Gastrocnemius medialis (tissue), 4 donors: Measurements from ENCODE around the gene ZBTB1. TPM values are rescaled to one million over a fixed set of nuclear protein-coding genes. Genes with fewer than 3 reads are reported as not detected.
"Not testable (repeated sequence)": the region's sequence is repeated elsewhere in the genome, so short reads cannot be mapped to it uniquely, and the experiment has no call there.

Source experiments
- ATAC-seq, 2 donors: fragments of 150-250 bp; one replicate each; pipeline ENCODE4 v1.9.1; 2016
- DNase-seq, 2 donors: peaks; one replicate each; pipeline ENCODE4 v3.0.0-alpha.2; 2019
- H3K27ac ChIP-seq, 4 donors: fragments of 200-600 bp; sonication (generic); 1 replicate in 1 of 4; 2 replicates in 3 of 4; pipeline ENCODE4 v1.5.1; 2016 to 2018; ENCODE audit warnings: mild to moderate bottlenecking in 2 of 4, moderate library complexity in 1 of 4
- H3K27me3 ChIP-seq, 3 donors: fragments of 200-600 bp; sonication (generic) in 2 of 3; 1 replicate in 1 of 3; 2 replicates in 2 of 3; pipeline versions ENCODE4 v1.5.1 to v1.6.0; 2016 to 2019; ENCODE audit warnings: mild to moderate bottlenecking in 1 of 3, moderate library complexity in 1 of 3
- H3K36me3 ChIP-seq, 2 donors: fragments of 200-600 bp; sonication (generic) in 1 of 2; one replicate each; pipeline ENCODE4 v1.5.1; 2017 to 2018
- H3K4me1 ChIP-seq, 2 donors: fragments of 200-600 bp; sonication (generic) in 1 of 2; one replicate each; pipeline ENCODE4 v1.5.1; 2016 to 2017; ENCODE audit warnings: mild to moderate bottlenecking in 2 of 2
- H3K4me3 ChIP-seq, 4 donors: fragments of 200-600 bp; sonication (generic) in 3 of 4; 1 replicate in 1 of 4; 2 replicates in 3 of 4; pipeline ENCODE4 v1.5.1; 2016 to 2019; ENCODE audit warnings: mild to moderate bottlenecking in 2 of 4
- H3K9me3 ChIP-seq, 3 donors: fragments of 200-600 bp; sonication (generic) in 2 of 3; 1 replicate in 1 of 3; 2 replicates in 2 of 3; pipeline ENCODE4 v1.5.1; 2016 to 2019
- POLR2A ChIP-seq, 2 donors: fragments of 450-650 bp; IDR thresholded peaks; one replicate each; pipeline ENCODE4 v1.6.1; 2017; ENCODE audit warnings: antibody characterized with exemption in 2 of 2, mild to moderate bottlenecking in 2 of 2, moderate library complexity in 2 of 2
- in situ Hi-C, 4 donors: fragments of 200-750 bp; cut with MboI; loops; one replicate each; pipeline versions ENCODE4 v1.15.0 to v1.8.0; 2017; ENCODE audit warnings: low sequenced_read_pairs in 4 of 4
- intact Hi-C: fragments of 100-400 bp; cut with DNase I; formaldehyde crosslinking; loops from one replicate; pipeline ENCODE4 v1.15.1; 2023; ENCODE audit warnings: low total_unique reads
- total RNA-seq, 4 donors: library from RNA; depleted of rRNA; stranded (reverse); fragments of >200 nt; gene quantifications; one replicate each; pipeline versions ENCODE4 v1.1.0 to v1.2.3, GENCODE V29; 2016
- TF ChIP-seq, protein P1 (sequence below), 5 experiments: fragments of 450-650 bp in 3 of 5; fragments of 200-600 bp in 2 of 5; sonication (generic) in 2 of 5; IDR thresholded peaks in 4 of 5; conservative IDR thresholded peaks in 1 of 5; 1 replicate in 4 of 5; 2 replicates in 1 of 5; pipeline ENCODE4 v1.5.1; 2016 to 2019; ENCODE audit warnings: antibody characterized with exemption in 5 of 5, mild to moderate bottlenecking in 3 of 5, moderate library complexity in 3 of 5

The ZBTB1 gene
- total RNA-seq, 4 donors from 2014 or later, result 36.9 to 49.2 (median 38.0) TPM

DNA sequence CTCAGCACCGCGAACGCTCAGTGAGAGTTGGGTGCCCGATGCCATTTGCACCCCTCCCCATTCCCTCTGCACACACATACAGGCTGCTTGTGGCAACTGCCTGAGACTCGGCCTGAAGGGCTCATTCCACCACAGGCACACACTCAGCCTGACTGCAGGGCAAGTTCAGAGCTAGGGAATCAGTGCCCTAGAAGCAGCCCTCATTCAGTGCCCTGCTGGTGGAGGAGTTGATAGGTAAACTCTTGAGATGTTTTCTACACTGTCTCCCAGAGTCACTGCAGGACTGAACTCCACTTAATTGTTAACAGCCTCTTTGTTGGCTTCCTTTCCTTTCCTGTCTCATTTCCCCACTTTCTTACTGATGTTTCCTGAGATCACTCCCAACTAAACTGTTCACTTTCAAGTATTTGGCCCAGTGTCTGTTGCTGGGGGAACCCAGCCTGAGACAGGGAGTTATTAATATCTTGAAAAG, 62.1 kb downstream of the ZBTB1 start:
- H3K9me3 ChIP-seq, result no peaks in the 10 kb centered on the region
- no peak for ATAC-seq
- H3K27ac ChIP-seq, result peak overlapping the region; percentile 56 to 92 (median 85)
- intact Hi-C loops (no loop called here), in situ Hi-C loops (no loop called here)
- H3K4me3 ChIP-seq, result no peak overlapping the region
- H3K36me3 ChIP-seq, result no peaks in the 10 kb centered on the region
- TF ChIP-seq, protein P1, sequence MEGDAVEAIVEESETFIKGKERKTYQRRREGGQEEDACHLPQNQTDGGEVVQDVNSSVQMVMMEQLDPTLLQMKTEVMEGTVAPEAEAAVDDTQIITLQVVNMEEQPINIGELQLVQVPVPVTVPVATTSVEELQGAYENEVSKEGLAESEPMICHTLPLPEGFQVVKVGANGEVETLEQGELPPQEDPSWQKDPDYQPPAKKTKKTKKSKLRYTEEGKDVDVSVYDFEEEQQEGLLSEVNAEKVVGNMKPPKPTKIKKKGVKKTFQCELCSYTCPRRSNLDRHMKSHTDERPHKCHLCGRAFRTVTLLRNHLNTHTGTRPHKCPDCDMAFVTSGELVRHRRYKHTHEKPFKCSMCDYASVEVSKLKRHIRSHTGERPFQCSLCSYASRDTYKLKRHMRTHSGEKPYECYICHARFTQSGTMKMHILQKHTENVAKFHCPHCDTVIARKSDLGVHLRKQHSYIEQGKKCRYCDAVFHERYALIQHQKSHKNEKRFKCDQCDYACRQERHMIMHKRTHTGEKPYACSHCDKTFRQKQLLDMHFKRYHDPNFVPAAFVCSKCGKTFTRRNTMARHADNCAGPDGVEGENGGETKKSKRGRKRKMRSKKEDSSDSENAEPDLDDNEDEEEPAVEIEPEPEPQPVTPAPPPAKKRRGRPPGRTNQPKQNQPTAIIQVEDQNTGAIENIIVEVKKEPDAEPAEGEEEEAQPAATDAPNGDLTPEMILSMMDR (IDR thresholded peaks at IDR 0.05 in 4 of 5, conservative IDR thresholded peaks at IDR 0.05 in 1 of 5), result no peak
- TF ChIP-seq POLR2A (IDR thresholded peaks at IDR 0.05), result no peak
- DNase-seq, result no peak
- no peaks in the 10 kb centered on the region for H3K27me3 ChIP-seq
- peaks cover 35 to 41% of the 10 kb centered on the region in 2 donors for H3K4me1 ChIP-seq

DNA sequence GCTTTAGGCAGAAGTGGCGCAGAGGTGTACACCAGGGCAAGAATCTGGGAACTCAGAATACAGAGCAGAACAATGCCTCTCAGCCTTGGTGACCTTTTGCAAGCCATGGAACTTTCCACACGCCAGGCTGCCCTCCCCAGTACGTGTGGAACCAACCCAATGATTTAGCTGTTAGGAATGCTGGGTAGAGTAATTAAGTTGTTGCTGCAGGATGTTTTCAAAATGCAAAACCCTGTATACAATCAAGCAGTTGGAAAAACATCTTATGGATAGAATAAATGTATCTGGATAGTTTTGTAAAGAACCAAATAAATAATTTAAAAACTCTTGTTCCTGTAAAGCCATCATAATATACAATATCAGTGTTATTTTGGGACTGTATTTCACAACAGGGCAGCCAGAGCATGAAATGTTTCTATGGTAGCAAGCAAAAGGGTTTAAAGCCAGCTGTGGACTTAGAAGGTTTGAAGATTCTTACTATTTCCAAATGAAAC, 64.6 kb downstream of the ZBTB1 start:
- intact Hi-C loops (loop anchor here (1.0 kb wide), 1 partner anchor 29 kb away; the partner anchor contains the start of gene HSPA2), in situ Hi-C loops (no loop called here)
- Histone ChIP-seq H3K4me3 (no peak overlapping the region), H3K27ac (peak overlapping the region; percentile 76 to 92 (median 85)), H3K27me3 (no peaks in the 10 kb centered on the region), H3K9me3 (no peaks in the 10 kb centered on the region), H3K4me1 (peaks cover 51 to 65% of the 10 kb centered on the region in 2 donors), H3K36me3 (no peaks in the 10 kb centered on the region)
- TF ChIP-seq POLR2A (IDR thresholded peaks at IDR 0.05), result no peak
- TF ChIP-seq, protein P1 (IDR thresholded peaks at IDR 0.05 in 4 of 5, conservative IDR thresholded peaks at IDR 0.05 in 1 of 5), result no peak
- ATAC-seq, result peak; percentile 93 to 94
- peak; percentile 70 to 85 for DNase-seq

DNA sequence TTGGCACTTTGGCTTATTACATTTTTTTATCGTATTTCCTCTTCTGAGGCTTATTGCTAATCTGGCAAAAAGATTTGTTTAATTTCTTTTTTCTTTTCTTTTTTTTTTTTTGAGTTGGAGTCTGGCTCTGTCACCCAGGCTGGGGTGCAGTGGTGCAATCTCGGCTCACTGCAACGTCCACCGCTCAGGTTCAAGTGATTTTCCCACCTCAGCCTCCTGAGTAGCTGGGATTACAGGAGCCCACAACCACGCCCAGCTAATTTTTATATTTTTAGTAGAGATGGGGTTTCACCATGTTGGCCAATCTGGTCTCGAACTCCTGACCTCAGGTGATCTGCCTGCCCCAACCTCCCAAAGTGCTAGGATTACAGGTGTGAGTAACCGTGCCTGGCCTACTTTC, 65.1 kb downstream of the ZBTB1 start:
- peak; percentile 23 to 39 for ATAC-seq
- H3K9me3 ChIP-seq, in situ Hi-C loops, H3K4me3 ChIP-seq, H3K36me3 ChIP-seq, H3K27me3 ChIP-seq: not testable (repeated sequence)
- peak in 1 of 2 donors; percentile 82 for DNase-seq
- intact Hi-C loops, result loop anchor here (1.0 to 5.0 kb wide), 3 partner anchors 29 to 68 kb away; partner anchors contain the start of gene HSPA2
- peak overlapping the region; percentile 76 to 92 (median 85) for H3K27ac ChIP-seq
- H3K4me1 ChIP-seq, result peaks cover 55 to 69% of the 10 kb centered on the region in 2 donors

DNA sequence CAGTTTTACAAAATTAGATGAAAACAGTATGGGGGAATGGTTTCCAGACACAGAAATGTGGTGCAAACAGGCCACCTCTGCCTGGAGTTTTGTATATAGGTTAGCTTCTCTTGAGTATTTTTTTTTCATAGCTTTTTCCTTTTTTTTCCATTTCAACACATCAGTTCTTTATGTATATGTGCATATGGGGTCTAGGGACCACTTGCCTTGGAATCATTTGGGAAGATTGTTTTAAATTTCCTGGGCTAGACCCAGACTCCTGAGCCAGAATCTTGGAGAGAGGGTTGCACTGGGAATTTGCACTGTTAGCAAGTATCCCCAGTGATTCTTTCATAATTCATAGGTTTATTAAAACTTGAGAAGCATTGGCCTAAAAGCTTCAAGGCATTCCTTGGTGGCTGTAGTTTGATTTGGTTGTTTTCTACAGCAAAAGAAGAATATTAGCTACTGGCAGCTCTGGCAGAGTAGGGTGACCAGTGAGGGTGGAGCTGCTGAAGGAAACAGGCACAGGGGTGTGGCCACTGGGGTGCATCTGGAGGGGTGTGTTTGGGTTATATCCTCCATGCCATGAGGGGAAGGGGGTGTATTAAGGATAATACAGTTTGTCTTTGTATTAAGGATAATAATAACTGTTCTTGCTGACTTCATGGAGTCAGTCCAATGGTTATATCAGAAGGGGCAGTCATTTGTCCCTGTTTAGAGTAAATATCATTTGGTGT, 68.0 kb downstream of the ZBTB1 start:
- H3K27ac ChIP-seq, result peak overlapping the region; percentile 81 to 92 (median 86)
- ATAC-seq, result no peak
- no peak overlapping the region for H3K4me3 ChIP-seq
- in situ Hi-C loops, result no loop called here
- no peaks in the 10 kb centered on the region for H3K36me3 ChIP-seq
- DNase-seq, result no peak
- peaks cover 50 to 66% of the 10 kb centered on the region in 2 donors for H3K4me1 ChIP-seq
- H3K27me3 ChIP-seq, result no peaks in the 10 kb centered on the region
- no peaks in the 10 kb centered on the region for H3K9me3 ChIP-seq
- TF ChIP-seq POLR2A (IDR thresholded peaks at IDR 0.05), result no peak
- TF ChIP-seq, protein P1 (IDR thresholded peaks at IDR 0.05 in 4 of 5, conservative IDR thresholded peaks at IDR 0.05 in 1 of 5), result no peak
- intact Hi-C loops, result loop anchor here (5.0 kb wide), 2 partner anchors 65 kb away; no protein-coding TSS in a partner anchor

DNA sequence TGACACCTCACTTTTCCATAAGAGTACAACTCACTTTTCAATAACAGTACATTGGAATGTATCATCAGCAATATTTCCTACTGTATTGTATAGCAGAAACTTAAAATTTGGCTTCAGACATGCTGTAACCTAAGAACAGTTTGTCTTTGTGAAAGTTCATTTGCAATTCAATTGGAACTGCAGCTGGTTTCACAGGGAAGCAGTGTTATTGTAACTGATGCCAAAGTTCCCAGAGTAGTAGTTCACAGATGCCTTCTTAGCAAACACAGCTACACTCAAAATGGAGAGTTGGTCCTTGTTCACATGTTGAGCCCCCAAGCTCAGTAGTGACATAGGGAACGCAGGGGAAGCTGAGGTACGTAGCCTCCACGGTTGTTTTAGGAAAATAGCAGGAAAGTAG, 68.5 kb downstream of the ZBTB1 start:
- intact Hi-C loops (loop anchor here (5.0 kb wide), 2 partner anchors 64 to 66 kb away; no protein-coding TSS in a partner anchor), in situ Hi-C loops (no loop called here)
- no peaks in the 10 kb centered on the region for H3K27me3 ChIP-seq
- H3K27ac ChIP-seq, result peak overlapping the region; percentile 81 to 92 (median 86)
- ATAC-seq, result peak; percentile 9 to 21
- peaks cover 50 to 64% of the 10 kb centered on the region in 2 donors for H3K4me1 ChIP-seq
- no peaks in the 10 kb centered on the region for H3K36me3 ChIP-seq
- no peak for TF ChIP-seq POLR2A (IDR thresholded peaks at IDR 0.05)
- TF ChIP-seq, protein P1 (IDR thresholded peaks at IDR 0.05 in 4 of 5, conservative IDR thresholded peaks at IDR 0.05 in 1 of 5), result no peak
- DNase-seq, result no peak
- H3K4me3 ChIP-seq, result no peak overlapping the region
- H3K9me3 ChIP-seq, result no peaks in the 10 kb centered on the region
